Activated CD4-positive, alpha-beta T cell treated with anti-CD3 and anti-CD28 coated beads, Interleukin-2, Interleukin-6, amounts not matched to agents 100 ng/mL and 50 ng/mL, durations not matched to agents 16 hours and 8 hours (primary cell): Measurements from ENCODE around the gene CWC22.
A peak's percentile ranks its signal among the peaks of the same experiment; 100 is the strongest.
"Not testable (repeated sequence)": the region's sequence is repeated elsewhere in the genome, so short reads cannot be mapped to it uniquely, and the experiment has no call there.

Source experiments
- DNase-seq: peaks from one replicate; pipeline ENCODE4 v3.0.0-alpha.2; 2020

Gene CWC22

GRCh38 chr2:180006781-180007579 is at the start of gene CWC22:
CWC22 (minus strand) TSS chr2:180007297; CDS start chr2:179993341, 13,956 bp downstream.
- DNase-seq, result peak; percentile 89

- DNase-seq, result no peak
Observed at GRCh38 chr2:180056367-180057118, 49.4 kb upstream of the CWC22 start.

- DNase-seq, result not testable (repeated sequence)
Observed at GRCh38 chr2:180054576-180054975, 47.5 kb upstream of the CWC22 start.

GRCh38 chr2:180050246-180050645 is 43.1 kb upstream of the CWC22 start:
- no peak for DNase-seq

GRCh38 chr2:180048251-180048650 is 41.2 kb upstream of the CWC22 start:
- DNase-seq, result no peak

GRCh38 chr2:180046776-180047175 is 39.7 kb upstream of the CWC22 start:
- no peak for DNase-seq

GRCh38 chr2:180046202-180046601 is 39.1 kb upstream of the CWC22 start:
- DNase-seq, result no peak

- no peak for DNase-seq
Observed at GRCh38 chr2:180040146-180040925, 33.2 kb upstream of the CWC22 start.

GRCh38 chr2:180038997-180039396 is 31.9 kb upstream of the CWC22 start:
- DNase-seq, result no peak

- no peak for DNase-seq
Observed at GRCh38 chr2:180033993-180034894, 27.1 kb upstream of the CWC22 start.

GRCh38 chr2:180029575-180029974 is 22.5 kb upstream of the CWC22 start:
- DNase-seq, result no peak

GRCh38 chr2:180021850-180022249 is 14.8 kb upstream of the CWC22 start:
- no peak for DNase-seq

- DNase-seq, result no peak
Observed at GRCh38 chr2:180017784-180018183, 10.7 kb upstream of the CWC22 start.

GRCh38 chr2:180016937-180017336 is 9.8 kb upstream of the CWC22 start:
- no peak for DNase-seq

GRCh38 chr2:180015951-180016709 is 9.0 kb upstream of the CWC22 start:
- DNase-seq, result no peak

- no peak for DNase-seq
Observed at GRCh38 chr2:180012523-180012922, 5.4 kb upstream of the CWC22 start.

- DNase-seq, result no peak
Observed at GRCh38 chr2:180010701-180011100, 3.6 kb upstream of the CWC22 start.

GRCh38 chr2:180006231-180006630 is 866 bp downstream of the CWC22 start:
- no peak for DNase-seq

GRCh38 chr2:180005465-180005864 is 1.6 kb downstream of the CWC22 start:
- DNase-seq, result not testable (repeated sequence)

GRCh38 chr2:180004731-180005130 is 2.4 kb downstream of the CWC22 start:
- no peak for DNase-seq

GRCh38 chr2:180003559-180003958 is 3.5 kb downstream of the CWC22 start:
- no peak for DNase-seq

- no peak for DNase-seq
Observed at GRCh38 chr2:180003073-180003472, 4.0 kb downstream of the CWC22 start.
